HepG2 (cell line): ENCODE measurements around the gene SLC9B2. TPM values are rescaled to one million over a fixed set of nuclear protein-coding genes. Genes with fewer than 3 reads are reported as not detected.

Experiments used
- CBX2 ChIP-seq, 2 experiments: fragments of 200-600 bp in 1 of 2; sonication (generic); formaldehyde crosslinking in 1 of 2; IDR thresholded peaks; 2 replicates each; pipeline versions ENCODE4 v1.7.0 to v1.8.1; 2018 to 2022; ENCODE audit warnings: low read depth in 2 of 2, low read length in 1 of 2, mild to moderate bottlenecking in 1 of 2, missing genetic modification reagents in 1 of 2
- EED ChIP-seq: sonication (generic); formaldehyde crosslinking; IDR thresholded peaks from 2 replicates; pipeline ENCODE4 v1.5.0; 2020; ENCODE audit warnings: mild to moderate bottlenecking, missing genetic modification reagents
- GFI1 ChIP-seq: sonication (generic); formaldehyde crosslinking; IDR thresholded peaks from 2 replicates; pipeline ENCODE4 v1.5.0; 2020; ENCODE audit warnings: missing genetic modification reagents, mild to moderate bottlenecking, borderline replicate concordance
- IRF2 ChIP-seq: IDR thresholded peaks from 2 replicates; pipeline ENCODE4 v1.6.1; 2018; ENCODE audit warnings: missing genetic modification reagents, missing compliant biosample characterization
- JUNB ChIP-seq: sonication (generic); formaldehyde crosslinking; IDR thresholded peaks from 2 replicates; pipeline ENCODE4 v1.8.0; 2022; ENCODE audit warnings: missing genetic modification reagents, mild to moderate bottlenecking, borderline replicate concordance
- KLF9 ChIP-seq: IDR thresholded peaks from 2 replicates; pipeline ENCODE4 v1.6.1; 2016; ENCODE audit warnings: low read depth
- NCOA2 ChIP-seq: sonication (generic); formaldehyde crosslinking; IDR thresholded peaks from 2 replicates; pipeline ENCODE4 v1.8.0; 2022; ENCODE audit warnings: inconsistent platforms
- PAX8 ChIP-seq: sonication (generic); formaldehyde crosslinking; IDR thresholded peaks from 2 replicates; pipeline ENCODE4 v1.8.0; 2022; ENCODE audit warnings: mild to moderate bottlenecking, missing genetic modification reagents, borderline replicate concordance
- SALL1 ChIP-seq: sonication (generic); formaldehyde crosslinking; IDR thresholded peaks from 2 replicates; pipeline ENCODE4 v1.8.0; 2022; ENCODE audit warnings: mild to moderate bottlenecking, missing genetic modification reagents
- SALL2 ChIP-seq: sonication (generic); formaldehyde crosslinking; IDR thresholded peaks from 2 replicates; pipeline ENCODE4 v1.8.1; 2023; ENCODE audit warnings: mild to moderate bottlenecking, missing genetic modification reagents, inconsistent platforms
- TBP ChIP-seq: sonication (generic); formaldehyde crosslinking; IDR thresholded peaks from 2 replicates; pipeline ENCODE4 v1.5.0; 2020; ENCODE audit warnings: missing genetic modification reagents
- ZFP82 ChIP-seq: sonication (generic); formaldehyde crosslinking; IDR thresholded peaks from 2 replicates; pipeline ENCODE4 v1.5.1; 2020; ENCODE audit warnings: mild to moderate bottlenecking, missing genetic modification reagents, borderline replicate concordance
- ZNF138 ChIP-seq: sonication (generic); formaldehyde crosslinking; IDR thresholded peaks from 2 replicates; pipeline ENCODE4 v1.5.0; 2020; ENCODE audit warnings: mild to moderate bottlenecking, low read depth, missing genetic modification reagents
- ZNF468 ChIP-seq: sonication (generic); formaldehyde crosslinking; IDR thresholded peaks from 2 replicates; pipeline ENCODE4 v1.8.0; 2022; ENCODE audit warnings: mild to moderate bottlenecking, moderate library complexity, missing genetic modification reagents
- ZNF569 ChIP-seq: sonication (generic); formaldehyde crosslinking; IDR thresholded peaks from 2 replicates; pipeline ENCODE4 v1.5.0; 2020; ENCODE audit warnings: mild to moderate bottlenecking, missing genetic modification reagents, moderate library complexity, borderline replicate concordance
- ZNF615 ChIP-seq: sonication (generic); formaldehyde crosslinking; IDR thresholded peaks from 2 replicates; pipeline ENCODE4 v1.5.0; 2020; ENCODE audit warnings: mild to moderate bottlenecking, missing genetic modification reagents, borderline replicate concordance
- ZSCAN21 ChIP-seq: sonication (generic); formaldehyde crosslinking; IDR thresholded peaks from 2 replicates; pipeline ENCODE4 v1.8.0; 2022; ENCODE audit warnings: mild to moderate bottlenecking, missing genetic modification reagents, moderate library complexity, borderline replicate concordance
- polyA plus RNA-seq, 8 experiments: library from polyadenylated mRNA; depleted of rRNA in 3 of 8; stranded (reverse) in 7 of 8; unstranded in 1 of 8; fragments of >200 nt; fragmentation: Illumina TruSeq in 4 of 8; extraction: Trizol in 4 of 8; gene quantifications; 2 replicates each; pipeline versions ENCODE4 v1.2.1 to v1.2.3, GENCODE V29; 2011 to 2016; ENCODE audit warnings: low read depth in 4 of 8, missing spikeins in 1 of 8, mixed read lengths in 1 of 8; ENCODE audit not compliant: insufficient read depth in 1 of 8
- total RNA-seq, 5 experiments: library from RNA; depleted of rRNA; stranded (reverse); fragments of >200 nt; fragmentation: Illumina TruSeq; extraction: Trizol; gene quantifications; 2 replicates each; pipeline ENCODE4 v1.2.3, GENCODE V29; 2016; ENCODE audit warnings: low read depth in 1 of 5
- TF ChIP-seq, protein P1 (sequence below): sonication (generic); formaldehyde crosslinking; IDR thresholded peaks from 2 replicates; pipeline ENCODE4 v1.8.1; 2022; ENCODE audit warnings: low read depth, mild to moderate bottlenecking, missing genetic modification reagents
- TF ChIP-seq, protein P2 (sequence below): sonication (generic); formaldehyde crosslinking; IDR thresholded peaks from 2 replicates; pipeline ENCODE4; 2020; ENCODE audit warnings: missing genetic modification reagents, mild to moderate bottlenecking, borderline replicate concordance
- TF ChIP-seq, protein P3 (sequence below): sonication (generic); formaldehyde crosslinking; IDR thresholded peaks from 2 replicates; pipeline ENCODE4 v1.4.0; 2020; ENCODE audit warnings: missing genetic modification reagents, borderline replicate concordance

The SLC9B2 gene
- total and polyA plus RNA-seq, 2 of the 13 experiments (the other 11 are each of a cell fraction or from before 2014, with no cell fraction given): 23.5 to 38.5 TPM

DNA sequence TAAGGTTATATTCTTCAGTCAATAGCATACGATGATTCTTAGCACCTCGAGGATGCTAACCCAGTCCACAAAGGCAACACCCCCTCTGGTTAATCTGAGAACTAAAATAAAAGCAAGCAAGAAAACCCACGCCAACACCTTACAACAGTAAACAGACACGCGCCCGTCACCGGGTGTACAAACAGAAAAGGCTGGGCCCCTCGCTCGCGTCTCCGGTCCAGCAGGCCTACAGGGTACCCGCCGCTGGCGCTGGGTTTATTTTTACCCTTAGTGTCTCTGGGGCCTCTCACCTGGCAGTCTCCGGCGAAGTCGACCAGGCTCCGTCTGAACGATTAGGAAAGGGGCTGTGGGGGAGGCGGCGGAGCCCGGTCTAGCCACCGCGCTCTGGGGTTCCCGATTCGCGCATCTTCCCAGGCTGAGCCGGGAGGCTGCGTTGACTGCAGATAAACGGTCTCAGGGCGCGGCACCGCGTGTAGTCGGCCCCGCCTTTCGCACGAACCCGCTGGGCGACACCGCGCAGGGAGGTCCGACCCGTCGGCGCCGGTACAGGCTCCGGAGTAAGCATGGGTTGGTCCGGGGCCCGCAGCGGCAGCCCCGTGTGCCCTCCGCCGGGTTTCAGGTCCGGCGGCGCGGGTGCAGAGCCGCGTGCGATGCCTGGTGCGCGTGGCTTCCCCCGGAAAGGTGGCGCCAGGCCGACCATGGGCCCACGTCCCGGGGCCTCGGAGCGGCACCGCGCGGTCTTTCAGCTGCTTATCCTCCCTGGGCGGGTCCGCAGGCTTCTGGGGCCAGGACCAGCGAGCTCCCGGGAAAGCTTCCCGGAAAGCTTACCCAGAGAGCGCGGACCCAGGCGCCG, 441 bp downstream of the SLC9B2 start (continued):
- TF ChIP-seq, protein P1, sequence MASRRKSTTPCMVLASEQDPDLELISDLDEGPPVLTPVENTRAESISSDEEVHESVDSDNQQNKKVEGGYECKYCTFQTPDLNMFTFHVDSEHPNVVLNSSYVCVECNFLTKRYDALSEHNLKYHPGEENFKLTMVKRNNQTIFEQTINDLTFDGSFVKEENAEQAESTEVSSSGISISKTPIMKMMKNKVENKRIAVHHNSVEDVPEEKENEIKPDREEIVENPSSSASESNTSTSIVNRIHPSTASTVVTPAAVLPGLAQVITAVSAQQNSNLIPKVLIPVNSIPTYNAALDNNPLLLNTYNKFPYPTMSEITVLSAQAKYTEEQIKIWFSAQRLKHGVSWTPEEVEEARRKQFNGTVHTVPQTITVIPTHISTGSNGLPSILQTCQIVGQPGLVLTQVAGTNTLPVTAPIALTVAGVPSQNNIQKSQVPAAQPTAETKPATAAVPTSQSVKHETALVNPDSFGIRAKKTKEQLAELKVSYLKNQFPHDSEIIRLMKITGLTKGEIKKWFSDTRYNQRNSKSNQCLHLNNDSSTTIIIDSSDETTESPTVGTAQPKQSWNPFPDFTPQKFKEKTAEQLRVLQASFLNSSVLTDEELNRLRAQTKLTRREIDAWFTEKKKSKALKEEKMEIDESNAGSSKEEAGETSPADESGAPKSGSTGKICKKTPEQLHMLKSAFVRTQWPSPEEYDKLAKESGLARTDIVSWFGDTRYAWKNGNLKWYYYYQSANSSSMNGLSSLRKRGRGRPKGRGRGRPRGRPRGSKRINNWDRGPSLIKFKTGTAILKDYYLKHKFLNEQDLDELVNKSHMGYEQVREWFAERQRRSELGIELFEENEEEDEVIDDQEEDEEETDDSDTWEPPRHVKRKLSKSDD (CRISPR knock-in tag): no peak
- TF ChIP-seq ZNF138 (CRISPR knock-in tag) (peak; percentile 79; the same call in 1 of the 2 replicates), ZSCAN21 (CRISPR knock-in tag) (peak; percentile 77; the same call in 1 of the 2 replicates), ZNF569 (CRISPR knock-in tag) (no peak), EED (CRISPR knock-in tag) (no peak), CBX2 (IDR thresholded peaks at IDR 0.05; ENCODE audit: low read depth, low read length) (no peak), CBX2 (CRISPR knock-in tag; IDR thresholded peaks at IDR 0.05; ENCODE audit: low read depth) (no peak), ZFP82 (CRISPR knock-in tag) (peak; percentile 88), SALL1 (CRISPR knock-in tag) (peak; percentile 89), PAX8 (CRISPR knock-in tag) (no peak), JUNB (no peak), ZNF615 (no peak), IRF2 (no peak), ZNF468 (CRISPR knock-in tag) (no peak), NCOA2 (CRISPR knock-in tag) (no peak), TBP (no peak), KLF9 (CRISPR knock-in tag) (no peak), GFI1 (CRISPR knock-in tag) (no peak), SALL2 (CRISPR knock-in tag) (peak; percentile 47; the same call in 1 of the 2 replicates)
- TF ChIP-seq, protein P2, sequence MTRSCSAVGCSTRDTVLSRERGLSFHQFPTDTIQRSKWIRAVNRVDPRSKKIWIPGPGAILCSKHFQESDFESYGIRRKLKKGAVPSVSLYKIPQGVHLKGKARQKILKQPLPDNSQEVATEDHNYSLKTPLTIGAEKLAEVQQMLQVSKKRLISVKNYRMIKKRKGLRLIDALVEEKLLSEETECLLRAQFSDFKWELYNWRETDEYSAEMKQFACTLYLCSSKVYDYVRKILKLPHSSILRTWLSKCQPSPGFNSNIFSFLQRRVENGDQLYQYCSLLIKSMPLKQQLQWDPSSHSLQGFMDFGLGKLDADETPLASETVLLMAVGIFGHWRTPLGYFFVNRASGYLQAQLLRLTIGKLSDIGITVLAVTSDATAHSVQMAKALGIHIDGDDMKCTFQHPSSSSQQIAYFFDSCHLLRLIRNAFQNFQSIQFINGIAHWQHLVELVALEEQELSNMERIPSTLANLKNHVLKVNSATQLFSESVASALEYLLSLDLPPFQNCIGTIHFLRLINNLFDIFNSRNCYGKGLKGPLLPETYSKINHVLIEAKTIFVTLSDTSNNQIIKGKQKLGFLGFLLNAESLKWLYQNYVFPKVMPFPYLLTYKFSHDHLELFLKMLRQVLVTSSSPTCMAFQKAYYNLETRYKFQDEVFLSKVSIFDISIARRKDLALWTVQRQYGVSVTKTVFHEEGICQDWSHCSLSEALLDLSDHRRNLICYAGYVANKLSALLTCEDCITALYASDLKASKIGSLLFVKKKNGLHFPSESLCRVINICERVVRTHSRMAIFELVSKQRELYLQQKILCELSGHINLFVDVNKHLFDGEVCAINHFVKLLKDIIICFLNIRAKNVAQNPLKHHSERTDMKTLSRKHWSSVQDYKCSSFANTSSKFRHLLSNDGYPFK (CRISPR knock-in tag): peak; percentile 14; the same call in 1 of the 2 replicates
- TF ChIP-seq, protein P3, sequence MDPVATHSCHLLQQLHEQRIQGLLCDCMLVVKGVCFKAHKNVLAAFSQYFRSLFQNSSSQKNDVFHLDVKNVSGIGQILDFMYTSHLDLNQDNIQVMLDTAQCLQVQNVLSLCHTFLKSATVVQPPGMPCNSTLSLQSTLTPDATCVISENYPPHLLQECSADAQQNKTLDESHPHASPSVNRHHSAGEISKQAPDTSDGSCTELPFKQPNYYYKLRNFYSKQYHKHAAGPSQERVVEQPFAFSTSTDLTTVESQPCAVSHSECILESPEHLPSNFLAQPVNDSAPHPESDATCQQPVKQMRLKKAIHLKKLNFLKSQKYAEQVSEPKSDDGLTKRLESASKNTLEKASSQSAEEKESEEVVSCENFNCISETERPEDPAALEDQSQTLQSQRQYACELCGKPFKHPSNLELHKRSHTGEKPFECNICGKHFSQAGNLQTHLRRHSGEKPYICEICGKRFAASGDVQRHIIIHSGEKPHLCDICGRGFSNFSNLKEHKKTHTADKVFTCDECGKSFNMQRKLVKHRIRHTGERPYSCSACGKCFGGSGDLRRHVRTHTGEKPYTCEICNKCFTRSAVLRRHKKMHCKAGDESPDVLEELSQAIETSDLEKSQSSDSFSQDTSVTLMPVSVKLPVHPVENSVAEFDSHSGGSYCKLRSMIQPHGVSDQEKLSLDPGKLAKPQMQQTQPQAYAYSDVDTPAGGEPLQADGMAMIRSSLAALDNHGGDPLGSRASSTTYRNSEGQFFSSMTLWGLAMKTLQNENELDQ: no peak
